Osteoblast (primary cell): ENCODE measurements around the gene NTM. TPM values are rescaled to one million over a fixed set of nuclear protein-coding genes. Genes with fewer than 3 reads are reported as not detected.
A peak's percentile ranks its signal among the peaks of the same experiment; 100 is the strongest.

Experiments used
- DNase-seq: peaks from one replicate; pipeline ENCODE4 v3.0.0; 2011; ENCODE audit warnings: low spot score, mixed read lengths; ENCODE audit not compliant: insufficient read length; ENCODE audit errors: missing footprints
- H2AFZ ChIP-seq: 2 replicates; pipeline ENCODE4 v1.6.0; 2011; ENCODE audit warnings: mild to moderate bottlenecking, low read length
- H3K27ac ChIP-seq: 2 replicates; pipeline ENCODE4 v1.5.1; 2011; ENCODE audit warnings: mild to moderate bottlenecking, low read depth, low read length, moderate library complexity
- H3K27me3 ChIP-seq: 2 replicates; pipeline ENCODE4 v1.6.0; 2012; ENCODE audit warnings: mild to moderate bottlenecking, control low read depth, inconsistent platforms, low read length, moderate library complexity; ENCODE audit not compliant: insufficient read depth
- H3K36me3 ChIP-seq: 2 replicates; pipeline ENCODE4 v1.5.1; 2011; ENCODE audit warnings: mild to moderate bottlenecking, low read length, control low read depth, moderate library complexity; ENCODE audit not compliant: insufficient read depth
- H3K4me1 ChIP-seq: 2 replicates; pipeline ENCODE4 v1.5.1; 2011; ENCODE audit warnings: mild to moderate bottlenecking, low read length, control low read depth, moderate library complexity; ENCODE audit not compliant: insufficient read depth
- H3K4me2 ChIP-seq: 2 replicates; pipeline ENCODE4 v1.6.0; 2011; ENCODE audit warnings: mild to moderate bottlenecking, low read length; ENCODE audit not compliant: insufficient read depth
- H3K4me3 ChIP-seq: fragments of 200-600 bp; sonication (generic); 3 replicates; pipeline ENCODE4 v1.5.1; 2012; ENCODE audit warnings: mild to moderate bottlenecking, low read length, inconsistent platforms; ENCODE audit not compliant: insufficient read depth
- H3K79me2 ChIP-seq: 2 replicates; pipeline ENCODE4 v1.6.0; 2012; ENCODE audit warnings: mild to moderate bottlenecking, low read length, control low read depth, inconsistent platforms; ENCODE audit not compliant: insufficient read depth
- H3K9me3 ChIP-seq: 2 replicates; pipeline ENCODE4 v1.5.1; 2011; ENCODE audit warnings: low read depth, low read length, control low read depth
- H4K20me1 ChIP-seq: 2 replicates; pipeline ENCODE4 v1.6.0; 2012; ENCODE audit warnings: mild to moderate bottlenecking, low read length, control low read depth; ENCODE audit not compliant: insufficient read depth
- total RNA-seq: library from RNA; depleted of rRNA; stranded (reverse); fragments of >200 nt; gene quantifications from 2 replicates; pipeline ENCODE4 v1.2.3, GENCODE V29; 2012
- TF ChIP-seq, protein P1 (sequence below): IDR thresholded peaks from 2 replicates; pipeline ENCODE4 v1.5.1; 2011; ENCODE audit warnings: mild to moderate bottlenecking, low read depth, low read length, moderate library complexity; ENCODE audit errors: extremely low read depth

Gene NTM
- total RNA-seq, 1 donor: 48.1 TPM

DNA sequence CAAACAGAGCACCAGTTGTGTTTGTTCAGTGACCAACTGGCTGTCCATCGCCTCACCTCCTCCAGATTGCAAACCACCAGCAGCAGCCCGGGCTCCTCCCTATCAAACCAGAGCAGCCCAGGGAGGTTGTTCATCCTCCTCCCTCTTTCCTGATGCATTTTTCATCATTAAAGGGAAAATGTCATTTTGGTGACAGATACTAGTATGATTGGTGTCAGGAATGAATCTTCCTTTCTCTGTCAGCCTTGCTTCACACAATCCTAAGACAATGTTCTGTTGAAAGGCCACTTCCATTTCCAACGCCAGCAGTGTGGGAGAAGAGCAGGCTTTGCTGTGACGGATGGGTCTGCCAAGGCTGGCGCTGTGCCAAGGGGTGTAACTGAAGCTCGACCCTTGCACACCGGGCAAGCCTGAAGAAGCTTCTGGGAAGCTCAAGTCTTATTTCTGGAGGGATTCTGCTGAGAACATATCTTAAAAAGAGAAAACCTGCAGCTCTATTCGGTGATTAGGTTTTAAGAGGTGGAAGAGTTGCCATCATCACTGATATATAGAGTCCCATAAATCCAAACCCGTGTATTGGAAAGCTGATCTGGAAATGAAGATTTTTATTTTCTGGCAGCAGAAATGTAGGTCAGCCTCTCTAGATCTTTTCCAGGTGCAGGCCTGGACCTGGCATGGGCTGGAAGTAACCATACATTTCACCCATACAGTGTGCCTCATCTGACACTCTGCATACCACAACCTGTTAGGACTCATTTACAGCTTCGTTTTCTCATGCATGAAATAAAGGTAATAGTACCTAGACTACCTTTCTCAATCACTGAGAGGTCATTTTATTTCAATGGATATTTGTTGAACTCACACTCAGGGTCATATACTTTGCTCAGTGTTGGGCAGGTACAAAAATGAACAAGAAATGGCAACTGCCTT, 524.5 kb downstream of the NTM start:
- no peak overlapping the region for H3K4me2 ChIP-seq
- no peaks in the 10 kb centered on the region for H3K36me3 ChIP-seq
- no peak for DNase-seq
- H3K79me2 ChIP-seq: no peaks in the 10 kb centered on the region
- H3K9me3 ChIP-seq: no peaks in the 10 kb centered on the region
- H3K4me3 ChIP-seq: no peak overlapping the region
- TF ChIP-seq, protein P1, sequence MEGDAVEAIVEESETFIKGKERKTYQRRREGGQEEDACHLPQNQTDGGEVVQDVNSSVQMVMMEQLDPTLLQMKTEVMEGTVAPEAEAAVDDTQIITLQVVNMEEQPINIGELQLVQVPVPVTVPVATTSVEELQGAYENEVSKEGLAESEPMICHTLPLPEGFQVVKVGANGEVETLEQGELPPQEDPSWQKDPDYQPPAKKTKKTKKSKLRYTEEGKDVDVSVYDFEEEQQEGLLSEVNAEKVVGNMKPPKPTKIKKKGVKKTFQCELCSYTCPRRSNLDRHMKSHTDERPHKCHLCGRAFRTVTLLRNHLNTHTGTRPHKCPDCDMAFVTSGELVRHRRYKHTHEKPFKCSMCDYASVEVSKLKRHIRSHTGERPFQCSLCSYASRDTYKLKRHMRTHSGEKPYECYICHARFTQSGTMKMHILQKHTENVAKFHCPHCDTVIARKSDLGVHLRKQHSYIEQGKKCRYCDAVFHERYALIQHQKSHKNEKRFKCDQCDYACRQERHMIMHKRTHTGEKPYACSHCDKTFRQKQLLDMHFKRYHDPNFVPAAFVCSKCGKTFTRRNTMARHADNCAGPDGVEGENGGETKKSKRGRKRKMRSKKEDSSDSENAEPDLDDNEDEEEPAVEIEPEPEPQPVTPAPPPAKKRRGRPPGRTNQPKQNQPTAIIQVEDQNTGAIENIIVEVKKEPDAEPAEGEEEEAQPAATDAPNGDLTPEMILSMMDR: no peak
- peaks cover 44% of the 10 kb centered on the region for H3K4me1 ChIP-seq
- no peaks in the 10 kb centered on the region for H3K27me3 ChIP-seq
- H3K27ac ChIP-seq: no peak overlapping the region
- no peaks in the 10 kb centered on the region for H4K20me1 ChIP-seq
- H2AFZ ChIP-seq: no peak overlapping the region

DNA sequence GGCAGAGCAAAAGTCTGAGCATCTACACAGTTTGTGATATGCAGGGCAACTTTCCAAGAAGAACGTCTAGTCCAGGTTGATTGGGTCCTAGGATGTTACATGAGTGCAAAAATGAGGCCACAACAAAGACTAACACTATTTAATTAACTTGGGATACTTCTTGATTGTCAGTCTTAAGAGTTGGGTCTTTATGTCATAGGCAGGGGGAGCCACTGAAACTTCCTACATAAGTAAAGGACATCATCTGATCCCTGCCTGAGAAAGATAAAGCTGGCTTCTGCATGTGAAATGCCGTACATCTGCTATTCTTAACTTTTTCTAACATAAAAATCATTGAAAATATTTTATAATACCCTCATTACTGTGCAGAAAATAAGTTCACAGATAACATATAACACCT, 525.5 kb downstream of the NTM start:
- Histone ChIP-seq H3K79me2 (no peaks in the 10 kb centered on the region), H3K4me3 (no peak overlapping the region), H3K4me1 (peaks cover 43% of the 10 kb centered on the region), H2AFZ (no peak overlapping the region), H3K4me2 (no peak overlapping the region), H3K36me3 (no peaks in the 10 kb centered on the region), H3K9me3 (no peaks in the 10 kb centered on the region), H3K27ac (peak overlapping the region; percentile 63), H4K20me1 (no peaks in the 10 kb centered on the region), H3K27me3 (no peaks in the 10 kb centered on the region)
- TF ChIP-seq, protein P1: no peak
- no peak for DNase-seq

DNA sequence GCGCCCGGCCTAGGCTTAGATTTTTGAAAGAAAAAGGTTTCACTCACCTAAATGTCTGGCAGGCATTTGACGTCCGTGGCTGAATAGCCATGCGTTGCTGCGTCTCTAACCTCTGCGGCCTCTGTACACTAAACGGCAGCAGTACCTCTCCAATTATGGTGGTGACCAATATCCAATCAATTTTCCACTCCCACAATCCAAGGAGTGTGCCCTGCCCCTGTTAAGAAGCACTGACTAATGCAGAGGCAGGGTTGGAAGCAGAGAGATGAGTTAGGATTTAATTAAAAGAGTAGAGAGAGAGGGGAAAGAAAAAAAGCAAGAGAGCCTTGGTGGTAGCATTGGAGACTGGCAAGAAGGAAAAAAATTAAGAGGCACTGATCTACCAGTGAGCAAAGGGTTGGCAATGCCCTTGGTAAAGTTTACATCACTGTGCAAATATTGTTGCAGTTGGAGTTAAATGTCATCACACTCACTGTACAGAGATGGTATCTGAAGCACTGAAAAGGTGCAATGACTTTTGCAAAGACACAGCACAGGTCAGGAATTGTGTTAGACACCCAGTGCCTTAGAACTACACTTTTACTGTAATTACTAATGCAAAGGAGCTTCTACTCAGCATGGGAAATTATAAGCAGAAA, 526.7 kb downstream of the NTM start:
- Histone ChIP-seq H2AFZ (no peak overlapping the region), H4K20me1 (no peaks in the 10 kb centered on the region), H3K27ac (peak overlapping the region; percentile 63), H3K4me1 (peaks cover 43% of the 10 kb centered on the region), H3K9me3 (no peaks in the 10 kb centered on the region), H3K79me2 (no peaks in the 10 kb centered on the region), H3K4me3 (no peak overlapping the region), H3K27me3 (no peaks in the 10 kb centered on the region), H3K36me3 (no peaks in the 10 kb centered on the region), H3K4me2 (no peak overlapping the region)
- DNase-seq: peak; percentile 70
- TF ChIP-seq, protein P1: no peak

DNA sequence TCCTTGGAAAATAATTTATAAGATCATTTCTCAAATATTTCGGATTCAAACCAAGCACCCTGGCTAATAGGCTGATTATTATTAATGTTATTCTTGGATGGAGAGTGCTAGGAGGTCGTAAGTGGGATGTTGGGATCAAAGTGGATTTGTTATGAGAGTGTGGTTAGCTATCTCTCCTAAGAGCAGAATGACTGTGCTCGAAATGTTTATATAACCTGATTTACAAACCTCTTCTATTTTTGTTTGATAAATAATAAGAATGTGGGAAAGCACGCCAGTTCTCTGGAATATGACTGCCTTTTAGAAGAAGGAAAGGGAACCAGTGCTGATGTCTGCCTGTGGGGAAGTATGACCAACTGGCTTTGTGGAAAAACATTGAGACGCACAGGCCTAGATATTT, 527.5 kb downstream of the NTM start:
- Histone ChIP-seq H3K4me3 (no peak overlapping the region), H3K27ac (peak overlapping the region; percentile 63), H3K27me3 (no peaks in the 10 kb centered on the region), H3K4me1 (peaks cover 43% of the 10 kb centered on the region), H3K4me2 (no peak overlapping the region), H3K9me3 (no peaks in the 10 kb centered on the region), H4K20me1 (no peaks in the 10 kb centered on the region), H3K79me2 (no peaks in the 10 kb centered on the region), H2AFZ (no peak overlapping the region), H3K36me3 (no peaks in the 10 kb centered on the region)
- TF ChIP-seq, protein P1: no peak
- DNase-seq: peak; percentile 82
